ENCODE data around the gene TMEM196. TPM values are rescaled to one million over a fixed set of nuclear protein-coding genes. Genes with fewer than 3 reads are reported as not detected.
"Not testable (repeated sequence)": the region's sequence is repeated elsewhere in the genome, so short reads cannot be mapped to it uniquely, and the experiment has no call there.

The TMEM196 gene
- total RNA-seq, 1 experiment from 2014 or later: 0.21 TPM

DNA sequence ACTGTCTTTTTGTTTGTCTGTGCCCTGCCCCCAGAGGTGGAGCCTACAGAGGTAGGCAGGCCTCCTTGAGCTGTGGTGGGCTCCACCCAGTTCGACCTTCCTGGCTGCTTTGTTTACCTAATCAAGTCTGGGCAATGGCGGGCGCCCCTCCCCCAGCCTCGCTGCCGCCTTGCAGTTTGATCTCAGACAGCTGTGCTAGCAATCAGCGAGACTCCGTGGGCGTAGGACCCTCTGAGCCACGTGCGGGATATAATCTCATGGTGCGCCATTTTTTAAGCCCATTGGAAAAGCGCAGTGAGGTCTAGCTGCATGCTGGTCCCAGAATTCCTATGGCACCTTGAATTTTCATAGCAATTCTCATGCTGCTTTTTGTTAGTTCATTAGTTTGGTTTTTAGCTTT, 84.3 kb downstream of the TMEM196 start:
- H3K36me3 ChIP-seq (replicated peaks; ENCODE audit: control insufficient read depth, insufficient read depth, low read length); H3K27me3 ChIP-seq (ENCODE audit: control insufficient read depth, insufficient read depth, low read length); DNase-seq; H3K4me3 ChIP-seq (ENCODE audit: insufficient read depth, low read depth, low read length): not testable (repeated sequence)

DNA sequence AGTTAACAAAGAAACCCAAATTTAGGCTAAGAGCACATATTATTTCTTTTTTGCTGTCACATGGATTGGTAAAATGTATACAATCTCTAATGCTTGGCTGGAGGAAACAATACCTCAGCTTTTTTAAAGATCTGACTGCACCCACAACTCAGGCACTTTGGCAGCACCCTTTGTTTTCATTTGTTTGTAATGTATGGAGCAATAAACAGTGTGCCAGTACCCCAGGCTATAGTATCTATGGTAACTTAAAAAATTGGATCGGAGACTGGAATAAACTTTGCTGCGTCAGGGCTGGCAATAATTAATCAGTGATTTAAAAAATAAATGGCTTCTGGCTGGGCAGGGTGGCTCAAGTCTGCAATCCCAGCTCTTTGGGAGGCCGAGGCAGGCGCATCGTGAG, 91.8 kb downstream of the TMEM196 start:
- no peaks in the 10 kb centered on the region for H3K27me3 ChIP-seq (ENCODE audit: control insufficient read depth, insufficient read depth, low read length)
- H3K4me3 ChIP-seq (ENCODE audit: insufficient read depth, low read depth, low read length): no peak overlapping the region
- no peaks in the 10 kb centered on the region for H3K36me3 ChIP-seq (replicated peaks; ENCODE audit: control insufficient read depth, insufficient read depth, low read length)
- no peak for DNase-seq

DNA sequence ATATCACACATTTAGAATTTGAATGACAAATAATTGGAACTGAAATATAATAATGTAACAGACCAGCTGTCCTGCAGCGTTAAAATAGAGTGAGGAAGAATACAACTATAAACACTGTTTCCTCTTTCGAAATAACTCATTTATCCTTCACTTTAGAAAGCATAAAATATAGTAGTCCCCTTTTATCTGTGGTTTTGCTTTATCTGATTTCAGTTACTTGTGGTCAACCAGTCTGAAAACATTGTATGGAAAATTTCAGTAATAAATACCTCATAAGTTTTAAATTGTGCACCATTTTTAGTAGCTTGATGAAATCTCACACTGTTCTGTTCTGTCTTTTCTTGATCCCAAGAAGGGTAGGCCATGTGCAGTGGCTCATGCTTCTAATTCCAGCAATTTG, 96.2 kb downstream of the TMEM196 start:
- H3K27me3 ChIP-seq (ENCODE audit: control insufficient read depth, insufficient read depth, low read length): no peaks in the 10 kb centered on the region
- H3K36me3 ChIP-seq (replicated peaks; ENCODE audit: control insufficient read depth, insufficient read depth, low read length): no peaks in the 10 kb centered on the region
- no peak overlapping the region for H3K4me3 ChIP-seq (ENCODE audit: insufficient read depth, low read depth, low read length)
- DNase-seq: no peak

DNA sequence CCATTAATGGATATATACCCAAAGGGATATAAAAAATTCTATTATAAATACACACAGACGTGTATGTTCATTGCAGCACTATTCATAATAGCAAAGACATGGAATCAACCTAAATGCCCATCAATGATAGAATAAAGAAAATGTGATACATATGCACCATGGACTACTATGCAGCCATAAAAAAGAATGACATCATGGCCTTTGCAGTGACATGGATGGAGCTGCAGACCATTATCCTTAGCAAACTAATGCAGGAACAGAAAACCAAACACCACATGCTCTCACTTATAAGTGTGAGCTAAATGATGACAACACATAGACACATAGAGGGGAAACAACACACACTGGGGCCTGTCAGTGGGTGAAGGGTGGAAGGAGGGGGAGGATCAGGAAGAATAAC, 97.6 kb downstream of the TMEM196 start:
- no peak overlapping the region for H3K4me3 ChIP-seq (ENCODE audit: insufficient read depth, low read depth, low read length)
- DNase-seq: no peak
- H3K36me3 ChIP-seq (replicated peaks; ENCODE audit: control insufficient read depth, insufficient read depth, low read length): no peaks in the 10 kb centered on the region
- H3K27me3 ChIP-seq (ENCODE audit: control insufficient read depth, insufficient read depth, low read length): no peaks in the 10 kb centered on the region

DNA sequence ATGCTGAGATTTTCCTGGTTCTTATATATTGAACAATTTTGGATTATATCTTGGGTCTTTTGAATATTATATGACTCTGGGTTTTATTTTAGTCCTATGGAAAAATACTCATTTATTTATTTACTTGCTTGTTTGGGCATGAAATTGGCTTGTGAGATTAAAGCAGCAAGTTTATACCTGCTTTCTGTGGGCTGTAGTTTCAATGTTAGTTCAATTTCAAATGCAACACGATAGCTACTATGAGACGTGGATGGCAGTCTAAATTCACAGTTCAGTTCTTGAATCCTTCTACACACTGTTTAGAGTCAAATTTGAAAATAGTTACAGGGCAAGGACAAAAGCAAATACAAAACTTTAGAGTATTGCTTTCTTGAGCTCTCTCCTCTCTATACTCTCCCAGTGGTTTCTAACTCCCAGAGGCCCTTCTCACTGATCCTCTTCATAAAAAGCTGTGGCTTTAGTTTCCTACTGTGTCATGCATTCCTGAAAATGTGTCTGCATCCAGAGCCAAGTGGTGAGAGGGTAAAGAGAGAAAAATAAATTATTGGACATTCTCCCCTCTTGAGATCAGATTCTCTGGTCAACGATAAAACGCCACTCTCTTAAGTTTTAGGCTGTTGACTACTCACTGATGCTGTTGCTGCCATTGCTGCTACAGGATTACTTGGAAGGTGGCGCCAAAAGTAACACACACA, 99.0 kb downstream of the TMEM196 start:
- Histone ChIP-seq H3K27me3 (ENCODE audit: control insufficient read depth, insufficient read depth, low read length) (no peaks in the 10 kb centered on the region), H3K36me3 (replicated peaks; ENCODE audit: control insufficient read depth, insufficient read depth, low read length) (no peaks in the 10 kb centered on the region), H3K4me3 (ENCODE audit: insufficient read depth, low read depth, low read length) (no peak overlapping the region)
- no peak for DNase-seq

DNA sequence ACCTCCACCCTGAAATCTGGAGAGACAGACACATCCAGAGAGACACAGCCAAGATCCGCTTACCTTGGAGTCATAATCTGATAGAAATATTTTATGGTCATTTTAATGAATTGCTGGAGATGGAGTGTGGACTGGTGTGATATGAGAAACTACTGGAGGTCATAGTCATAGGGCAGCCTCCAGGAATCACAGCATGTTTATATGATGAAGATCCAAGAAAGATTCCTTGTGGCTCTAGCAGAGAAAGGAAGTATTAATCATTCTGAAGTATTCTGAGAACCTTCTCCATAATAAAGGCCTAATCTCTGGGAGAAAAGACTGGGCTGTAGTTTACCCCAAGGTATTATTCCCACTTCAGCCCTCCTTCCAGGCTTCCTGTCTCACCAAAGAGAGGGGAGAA, 102.6 kb downstream of the TMEM196 start:
- DNase-seq: no peak
- H3K36me3 ChIP-seq (replicated peaks; ENCODE audit: control insufficient read depth, insufficient read depth, low read length): no peaks in the 10 kb centered on the region
- H3K4me3 ChIP-seq (ENCODE audit: insufficient read depth, low read depth, low read length): no peak overlapping the region
- H3K27me3 ChIP-seq (ENCODE audit: control insufficient read depth, insufficient read depth, low read length): no peaks in the 10 kb centered on the region

Other genes starting within 250 kb of the TMEM196 start
- gene POLR1F, start 64.6 kb downstream of the TMEM196 start, total RNA-seq (2014; rRNA removed; shearing (Covaris generic)): 22.0 and 26.8 TPM in 2 replicates

All from H7 (cell line).